ENCODE measurements around the gene MRC2.

DNA sequence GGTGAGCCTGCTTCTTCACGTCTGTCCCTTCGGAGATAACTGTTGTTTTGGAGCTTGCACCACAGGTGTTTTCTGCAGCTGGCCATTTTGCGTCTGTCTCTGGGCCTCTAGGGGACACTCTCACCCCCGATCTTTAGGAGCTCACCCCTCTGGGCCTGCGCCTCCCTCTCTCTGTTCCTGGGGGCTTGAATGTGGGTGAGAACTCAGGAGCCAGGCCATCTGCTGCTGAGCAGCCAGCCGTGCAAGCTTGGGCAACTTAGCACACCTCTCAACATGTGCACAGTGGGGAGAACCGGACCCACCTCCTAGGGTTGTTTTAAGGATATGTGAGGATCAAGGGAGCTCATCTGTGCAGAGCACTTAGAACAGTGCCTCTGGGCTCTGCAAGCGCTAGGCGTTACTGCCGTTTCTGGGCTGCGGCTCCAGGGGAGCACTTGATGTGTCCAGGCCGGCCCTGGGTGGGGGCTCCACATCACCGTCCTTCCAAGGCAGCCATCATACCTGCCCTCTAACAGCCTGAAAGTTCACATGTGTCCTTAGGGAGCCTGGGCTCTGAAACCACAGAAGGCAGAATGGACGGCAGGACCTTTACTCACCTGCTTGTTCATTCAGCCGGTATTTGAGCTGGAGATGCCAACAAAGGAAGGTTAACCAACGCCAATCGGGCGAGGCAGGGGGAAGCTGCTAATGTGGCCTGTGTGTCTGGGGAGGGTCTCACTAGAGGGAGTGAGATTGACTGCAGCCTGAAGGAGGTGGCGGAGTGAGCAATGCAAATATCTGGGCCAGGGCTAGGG, 66.3 kb downstream of the MRC2 start:
- TF ChIP-seq, protein P1, sequence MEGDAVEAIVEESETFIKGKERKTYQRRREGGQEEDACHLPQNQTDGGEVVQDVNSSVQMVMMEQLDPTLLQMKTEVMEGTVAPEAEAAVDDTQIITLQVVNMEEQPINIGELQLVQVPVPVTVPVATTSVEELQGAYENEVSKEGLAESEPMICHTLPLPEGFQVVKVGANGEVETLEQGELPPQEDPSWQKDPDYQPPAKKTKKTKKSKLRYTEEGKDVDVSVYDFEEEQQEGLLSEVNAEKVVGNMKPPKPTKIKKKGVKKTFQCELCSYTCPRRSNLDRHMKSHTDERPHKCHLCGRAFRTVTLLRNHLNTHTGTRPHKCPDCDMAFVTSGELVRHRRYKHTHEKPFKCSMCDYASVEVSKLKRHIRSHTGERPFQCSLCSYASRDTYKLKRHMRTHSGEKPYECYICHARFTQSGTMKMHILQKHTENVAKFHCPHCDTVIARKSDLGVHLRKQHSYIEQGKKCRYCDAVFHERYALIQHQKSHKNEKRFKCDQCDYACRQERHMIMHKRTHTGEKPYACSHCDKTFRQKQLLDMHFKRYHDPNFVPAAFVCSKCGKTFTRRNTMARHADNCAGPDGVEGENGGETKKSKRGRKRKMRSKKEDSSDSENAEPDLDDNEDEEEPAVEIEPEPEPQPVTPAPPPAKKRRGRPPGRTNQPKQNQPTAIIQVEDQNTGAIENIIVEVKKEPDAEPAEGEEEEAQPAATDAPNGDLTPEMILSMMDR (IDR thresholded peaks at IDR 0.05; ENCODE audit: insufficient read depth, low read length) = no peak
- TF ChIP-seq POLR2AphosphoS5 (IDR thresholded peaks at IDR 0.05; ENCODE audit: low read depth) (no peak), SPI1 (IDR thresholded peaks at IDR 0.05; ENCODE audit: borderline replicate concordance, low read depth) (no peak)
- TF ChIP-seq, protein P2, sequence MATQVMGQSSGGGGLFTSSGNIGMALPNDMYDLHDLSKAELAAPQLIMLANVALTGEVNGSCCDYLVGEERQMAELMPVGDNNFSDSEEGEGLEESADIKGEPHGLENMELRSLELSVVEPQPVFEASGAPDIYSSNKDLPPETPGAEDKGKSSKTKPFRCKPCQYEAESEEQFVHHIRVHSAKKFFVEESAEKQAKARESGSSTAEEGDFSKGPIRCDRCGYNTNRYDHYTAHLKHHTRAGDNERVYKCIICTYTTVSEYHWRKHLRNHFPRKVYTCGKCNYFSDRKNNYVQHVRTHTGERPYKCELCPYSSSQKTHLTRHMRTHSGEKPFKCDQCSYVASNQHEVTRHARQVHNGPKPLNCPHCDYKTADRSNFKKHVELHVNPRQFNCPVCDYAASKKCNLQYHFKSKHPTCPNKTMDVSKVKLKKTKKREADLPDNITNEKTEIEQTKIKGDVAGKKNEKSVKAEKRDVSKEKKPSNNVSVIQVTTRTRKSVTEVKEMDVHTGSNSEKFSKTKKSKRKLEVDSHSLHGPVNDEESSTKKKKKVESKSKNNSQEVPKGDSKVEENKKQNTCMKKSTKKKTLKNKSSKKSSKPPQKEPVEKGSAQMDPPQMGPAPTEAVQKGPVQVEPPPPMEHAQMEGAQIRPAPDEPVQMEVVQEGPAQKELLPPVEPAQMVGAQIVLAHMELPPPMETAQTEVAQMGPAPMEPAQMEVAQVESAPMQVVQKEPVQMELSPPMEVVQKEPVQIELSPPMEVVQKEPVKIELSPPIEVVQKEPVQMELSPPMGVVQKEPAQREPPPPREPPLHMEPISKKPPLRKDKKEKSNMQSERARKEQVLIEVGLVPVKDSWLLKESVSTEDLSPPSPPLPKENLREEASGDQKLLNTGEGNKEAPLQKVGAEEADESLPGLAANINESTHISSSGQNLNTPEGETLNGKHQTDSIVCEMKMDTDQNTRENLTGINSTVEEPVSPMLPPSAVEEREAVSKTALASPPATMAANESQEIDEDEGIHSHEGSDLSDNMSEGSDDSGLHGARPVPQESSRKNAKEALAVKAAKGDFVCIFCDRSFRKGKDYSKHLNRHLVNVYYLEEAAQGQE (IDR thresholded peaks at IDR 0.05; ENCODE audit: insufficient replicate concordance, low read depth) = no peak

Measured in HL-60 (cell line).